Tibial nerve (tissue), 3 donors: ENCODE data around the gene NUP155.

Experiments
- CTCF ChIP-seq, 5 experiments: fragments of 200-600 bp in 3 of 5; fragments of 450-650 bp in 2 of 5; sonication (generic) in 3 of 5; IDR thresholded peaks; one replicate each; pipeline ENCODE4 v1.5.1; 2016 to 2019; ENCODE audit warnings: antibody characterized with exemption in 5 of 5, mild to moderate bottlenecking in 3 of 5, moderate library complexity in 2 of 5
- POLR2A ChIP-seq, 2 donors: fragments of 450-650 bp; IDR thresholded peaks; one replicate each; pipeline ENCODE4 v1.6.1; 2017; ENCODE audit warnings: antibody characterized with exemption in 2 of 2, mild to moderate bottlenecking in 2 of 2, moderate library complexity in 2 of 2

- no peak for TF ChIP-seq CTCF (IDR thresholded peaks at IDR 0.05)
- TF ChIP-seq POLR2A (IDR thresholded peaks at IDR 0.05) = no peak
These were observed 25.4 kb upstream of the NUP155 start for GRCh38 chr5:37396352-37396751.
